Right cardiac atrium (tissue), 5 donors: ENCODE results near the gene ABCC1. TPM values are rescaled to one million over a fixed set of nuclear protein-coding genes. Genes with fewer than 3 reads are reported as not detected.

Experiments
- ATAC-seq, 2 donors: fragments of 200-7000 bp; cut with Tn5 transposase; one replicate each; pipeline versions ENCODE4 v1.8.0 to v1.9.1; 2020; ENCODE audit warnings: moderate library complexity in 2 of 2, mild to moderate bottlenecking in 1 of 2
- DNase-seq, 3 donors: peaks; one replicate each; pipeline ENCODE4 v3.0.0-alpha.2; 2020
- H3K27ac ChIP-seq: one replicate; pipeline ENCODE4 v1.5.1; 2013; ENCODE audit warnings: mild to moderate bottlenecking, low read length, control low read depth, moderate library complexity
- H3K27me3 ChIP-seq: one replicate; pipeline ENCODE4 v1.6.1; 2013; ENCODE audit not compliant: control insufficient read depth, insufficient read depth
- H3K4me1 ChIP-seq: one replicate; pipeline ENCODE4 v1.6.1; 2013; ENCODE audit warnings: low read length; ENCODE audit not compliant: control insufficient read depth, insufficient read depth
- H3K4me3 ChIP-seq: one replicate; pipeline ENCODE4 v1.5.1; 2013; ENCODE audit warnings: low read length, control low read depth
- H3K9me3 ChIP-seq: one replicate; pipeline ENCODE4 v1.6.1; 2013; ENCODE audit warnings: low read length; ENCODE audit not compliant: control insufficient read depth
- WGBS: extraction: QIAGEN DNeasy Blood & Tissue Kit; methylation state at CpG from one replicate; pipeline ENCODE4 v1.1.7; 2013; 5-methylcytosine and 5-hydroxymethylcytosine counted together
- intact Hi-C, 4 donors: fragments of 100-400 bp; cut with DNase I; formaldehyde crosslinking; loops; one replicate each; pipeline versions ENCODE4 v1.11.0 to v1.14.0; 2022 to 2023
- polyA plus RNA-seq: library from polyadenylated mRNA; stranded (reverse); fragments of 200-250 nt; gene quantifications from one replicate; pipeline ENCODE4 v1.2.3, GENCODE V29; 2013
- total RNA-seq, 4 donors: library from RNA; stranded (reverse); fragmentation: NEBNext Ultra II Directional; extraction: Animal tissue kit (Norgen Biotek cat#: 25700); gene quantifications; one replicate each; pipeline ENCODE4 v1.2.1, GENCODE V29; 2021
- donor health status: healthy with polysubstance abuse.
- donor health status: DM: no; HTN: yes; CAD: no.
- donor health status: DM: no; HTN: no; CAD: no.
- donor health status: DM: no; HTN: yes; CAD: no; lungs with severe emphysema.
- donor health status: DM: yes; HTN: yes; CAD: no.

Gene ABCC1
- total and polyA plus RNA-seq, 5 donors = 9.7 to 30.9 (median 24.4) TPM

DNA sequence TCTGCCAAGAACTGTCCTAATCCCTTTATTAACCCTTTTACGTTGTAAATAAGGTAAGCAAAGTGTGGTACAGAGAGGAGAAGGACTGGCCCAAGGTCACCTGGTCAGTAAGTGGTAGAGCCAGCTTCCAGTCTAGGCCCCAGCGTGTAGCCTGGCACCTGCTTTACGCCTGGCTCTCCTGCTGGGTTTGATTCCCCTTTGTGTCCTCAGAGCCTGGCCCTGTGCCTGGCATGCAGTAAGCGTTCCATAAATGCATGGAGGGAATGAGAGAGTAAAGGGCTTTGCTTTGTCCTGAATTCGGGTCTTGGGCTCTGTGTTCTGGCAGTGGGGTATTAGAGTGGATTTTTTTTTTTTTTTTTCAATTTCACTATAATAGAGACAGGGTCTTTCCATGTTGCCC is 62.7 kb downstream of the ABCC1 start:
- peaks cover 9% of the 10 kb centered on the region for H3K4me1 ChIP-seq
- intact Hi-C loops = loop anchor here in 1 of 4 donors (10.0 kb wide), 1 partner anchor 127 kb away; the partner anchor contains the start of gene CEP20
- no peak overlapping the region for H3K4me3 ChIP-seq
- WGBS = 97% methylated on average over 5 of the region's 5 CpGs
- no peak overlapping the region for H3K27ac ChIP-seq
- H3K27me3 ChIP-seq = no peaks in the 10 kb centered on the region
- ATAC-seq (no peak), DNase-seq (no peak)
- H3K9me3 ChIP-seq = no peaks in the 10 kb centered on the region

DNA sequence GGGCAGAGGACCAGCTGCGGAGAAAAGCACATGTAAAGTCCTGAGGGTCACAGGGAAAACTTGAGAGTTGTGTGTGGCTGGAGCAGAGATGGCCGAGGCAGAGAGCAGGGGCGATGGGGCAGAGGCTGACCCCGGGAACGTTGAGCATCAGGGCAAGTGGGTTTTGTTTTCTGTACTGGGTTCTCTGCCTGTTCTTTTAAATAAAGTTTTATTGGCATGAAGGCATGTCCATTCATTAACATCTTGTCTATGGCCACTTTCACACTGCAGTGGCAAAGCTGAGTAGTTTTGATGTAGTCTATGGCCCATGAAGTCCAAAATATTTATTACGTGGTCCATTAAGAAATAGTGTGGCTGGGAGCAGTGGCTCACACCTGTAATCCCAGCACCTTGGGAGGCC is 64.4 kb downstream of the ABCC1 start:
- H3K9me3 ChIP-seq = no peaks in the 10 kb centered on the region
- H3K4me3 ChIP-seq = no peak overlapping the region
- ATAC-seq = no peak
- H3K27me3 ChIP-seq = no peaks in the 10 kb centered on the region
- no peak for DNase-seq
- 84% methylated on average over 6 of the region's 6 CpGs for WGBS
- intact Hi-C loops = loop anchor here in 1 of 4 donors (10.0 kb wide), 1 partner anchor 129 kb away; the partner anchor contains the start of gene CEP20
- H3K27ac ChIP-seq = no peak overlapping the region
- peaks cover 9% of the 10 kb centered on the region for H3K4me1 ChIP-seq

DNA sequence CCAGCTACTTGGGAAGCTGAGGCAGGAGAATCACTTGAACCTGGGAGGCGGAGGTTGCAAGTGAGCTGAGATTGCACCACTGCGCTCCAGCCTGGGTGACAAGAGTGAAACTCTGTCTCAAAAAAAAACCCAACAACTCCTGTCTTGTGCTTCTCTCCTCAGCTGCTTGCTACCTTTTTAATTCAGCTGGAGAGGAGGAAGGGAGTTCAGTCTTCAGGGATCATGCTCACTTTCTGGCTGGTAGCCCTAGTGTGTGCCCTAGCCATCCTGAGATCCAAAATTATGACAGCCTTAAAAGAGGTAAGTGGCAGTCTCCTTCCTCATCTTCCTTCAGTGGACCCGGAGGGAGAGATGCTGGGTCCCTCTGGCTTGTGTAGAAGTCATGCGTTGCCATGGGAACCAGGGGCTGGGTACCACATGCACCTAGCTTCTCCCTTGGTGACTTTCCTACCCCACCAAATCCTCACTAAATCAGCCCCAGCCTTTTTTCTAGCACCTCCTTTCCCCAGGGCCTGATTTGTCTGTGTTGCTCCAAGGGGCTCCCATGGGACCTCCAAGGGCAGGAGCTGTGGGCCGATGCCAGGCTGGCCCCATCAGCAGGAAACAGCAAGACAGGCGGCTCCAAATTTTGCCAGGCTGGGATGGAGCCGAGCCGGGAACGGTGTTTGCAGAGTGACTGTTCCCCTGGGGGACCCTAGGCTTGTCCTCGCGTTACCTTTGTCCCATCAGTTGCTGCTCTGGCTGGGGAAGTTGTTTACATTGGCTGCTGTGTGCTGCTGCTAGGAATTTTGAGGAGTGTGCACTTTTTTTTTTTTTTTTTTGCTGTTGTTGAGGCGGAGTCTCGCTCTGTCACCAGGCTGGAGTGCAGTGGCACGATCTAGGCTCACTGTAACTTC is 65.2 kb downstream of the ABCC1 start:
- intact Hi-C loops = loop anchor here in 1 of 4 donors (10.0 kb wide), 1 partner anchor 130 kb away; the partner anchor contains the start of gene CEP20
- DNase-seq = peak; percentile 72 to 89 (median 89)
- Histone ChIP-seq H3K27me3 (no peaks in the 10 kb centered on the region), H3K9me3 (no peaks in the 10 kb centered on the region), H3K4me3 (no peak overlapping the region), H3K27ac (peak overlapping the region; percentile 15), H3K4me1 (peaks cover 9% of the 10 kb centered on the region)
- WGBS = 47% methylated on average over 14 of the region's 14 CpGs
- peak; percentile 88 to 90 for ATAC-seq

DNA sequence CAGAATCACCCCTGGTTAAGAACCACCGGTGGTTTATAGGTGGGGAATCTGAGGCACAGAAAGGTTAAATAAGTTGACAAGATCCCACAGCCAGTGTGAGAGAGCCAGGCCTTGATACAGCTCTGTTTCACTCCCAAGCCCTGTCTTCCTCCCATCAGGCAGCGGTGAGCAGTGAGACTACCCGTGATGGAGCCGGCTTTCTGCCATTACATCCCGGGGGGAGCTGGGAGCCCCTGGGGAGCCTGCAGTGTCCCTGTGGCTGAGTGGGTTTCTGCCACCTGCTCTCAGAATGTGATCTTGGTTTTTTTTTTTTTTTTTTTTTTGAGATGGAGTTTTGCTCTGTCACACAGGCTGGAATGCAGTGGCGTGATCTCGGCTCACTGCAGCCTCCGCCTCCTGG is 66.4 kb downstream of the ABCC1 start:
- WGBS = 93% methylated on average over 8 of the region's 8 CpGs
- H3K27ac ChIP-seq = no peak overlapping the region
- intact Hi-C loops = loop anchor here in 1 of 4 donors (10.0 kb wide), 1 partner anchor 131 kb away; the partner anchor contains the start of gene CEP20
- no peaks in the 10 kb centered on the region for H3K27me3 ChIP-seq
- H3K9me3 ChIP-seq = no peaks in the 10 kb centered on the region
- DNase-seq (no peak), ATAC-seq (no peak)
- no peak overlapping the region for H3K4me3 ChIP-seq
- H3K4me1 ChIP-seq = peaks cover 9% of the 10 kb centered on the region

DNA sequence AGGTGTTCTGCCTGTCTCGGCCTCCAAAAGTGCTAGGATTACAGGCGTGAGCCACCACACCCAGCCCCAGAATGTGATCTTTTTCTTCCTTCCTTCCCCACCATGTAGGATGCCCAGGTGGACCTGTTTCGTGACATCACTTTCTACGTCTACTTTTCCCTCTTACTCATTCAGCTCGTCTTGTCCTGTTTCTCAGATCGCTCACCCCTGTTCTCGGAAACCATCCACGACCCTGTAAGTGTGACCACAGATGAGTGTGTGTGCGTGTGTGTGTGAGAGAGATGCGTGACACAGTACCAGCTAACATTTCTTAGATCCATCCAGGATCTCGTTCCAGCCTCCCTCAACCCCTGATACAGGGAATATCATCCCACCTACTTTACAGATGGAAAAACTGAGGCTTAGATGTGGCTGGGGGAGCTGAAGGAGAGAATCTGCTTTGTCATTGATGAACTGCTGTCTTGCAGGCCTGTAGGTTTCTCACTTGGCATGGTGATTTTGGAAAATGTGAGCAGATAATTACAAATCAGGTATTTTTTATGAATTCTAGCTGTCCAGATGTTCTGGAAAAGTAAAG is 67.1 kb downstream of the ABCC1 start:
- no peak for ATAC-seq
- intact Hi-C loops = loop anchor here in 1 of 4 donors (10.0 kb wide), 1 partner anchor 132 kb away; the partner anchor contains the start of gene CEP20
- H3K4me3 ChIP-seq = no peak overlapping the region
- 96% methylated on average over 11 of the region's 11 CpGs for WGBS
- no peaks in the 10 kb centered on the region for H3K27me3 ChIP-seq
- H3K9me3 ChIP-seq = no peaks in the 10 kb centered on the region
- no peak overlapping the region for H3K27ac ChIP-seq
- DNase-seq = no peak
- peaks cover 10% of the 10 kb centered on the region for H3K4me1 ChIP-seq

DNA sequence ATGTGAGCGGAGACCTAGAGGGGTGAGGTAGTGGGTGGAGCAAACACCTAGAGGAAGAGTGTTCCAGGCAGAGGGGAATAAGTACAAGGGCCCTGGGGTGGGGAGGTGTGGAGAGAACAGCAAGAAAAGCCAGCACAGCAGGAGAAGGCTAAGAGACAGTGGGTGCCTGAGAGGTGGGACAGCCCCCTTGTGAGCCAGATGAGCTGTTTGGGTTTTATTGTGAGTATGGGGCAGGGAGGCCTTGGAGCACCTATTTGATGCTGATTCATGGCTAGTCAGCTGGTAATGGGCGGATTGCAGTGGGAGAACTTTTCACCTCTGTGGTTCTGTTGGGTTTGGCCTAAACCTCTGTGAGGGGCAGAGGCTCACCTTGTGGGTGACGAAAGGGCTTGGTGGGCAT is 68.4 kb downstream of the ABCC1 start:
- H3K4me3 ChIP-seq = no peak overlapping the region
- WGBS = 96% methylated on average over 3 of the region's 3 CpGs
- H3K27me3 ChIP-seq = no peaks in the 10 kb centered on the region
- H3K9me3 ChIP-seq = no peaks in the 10 kb centered on the region
- no peak overlapping the region for H3K27ac ChIP-seq
- DNase-seq (no peak), ATAC-seq (no peak)
- intact Hi-C loops = loop anchor here in 1 of 4 donors (10.0 kb wide), 1 partner anchor 133 kb away; the partner anchor contains the start of gene CEP20
- H3K4me1 ChIP-seq = peaks cover 19% of the 10 kb centered on the region

DNA sequence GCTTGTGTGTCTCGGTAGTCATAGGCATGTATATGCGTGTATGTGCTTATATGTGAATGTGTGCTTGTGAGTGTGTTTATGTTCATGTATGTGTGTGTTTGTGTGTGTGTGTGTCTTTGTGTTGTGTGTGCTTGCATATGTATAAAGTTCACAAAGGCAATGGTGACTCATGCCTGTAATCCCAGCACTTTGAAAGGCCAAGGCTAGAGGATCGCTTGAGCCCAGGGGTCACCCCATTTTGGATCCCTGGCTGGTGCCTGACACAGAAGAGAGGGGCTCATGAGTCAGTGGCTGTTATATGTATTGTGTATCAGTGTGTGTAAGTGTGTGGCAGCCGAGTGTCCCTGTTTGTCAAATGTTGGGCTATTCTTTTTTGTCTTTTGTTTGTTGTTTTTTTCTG is 69.3 kb downstream of the ABCC1 start:
- WGBS = 94% methylated on average over 4 of the region's 4 CpGs
- Histone ChIP-seq H3K4me3 (no peak overlapping the region), H3K9me3 (no peaks in the 10 kb centered on the region), H3K4me1 (peaks cover 20% of the 10 kb centered on the region), H3K27ac (no peak overlapping the region), H3K27me3 (no peaks in the 10 kb centered on the region)
- DNase-seq (no peak), ATAC-seq (no peak)
- intact Hi-C loops = loop anchor here in 1 of 4 donors (10.0 kb wide), 1 partner anchor 134 kb away; the partner anchor contains the start of gene CEP20

DNA sequence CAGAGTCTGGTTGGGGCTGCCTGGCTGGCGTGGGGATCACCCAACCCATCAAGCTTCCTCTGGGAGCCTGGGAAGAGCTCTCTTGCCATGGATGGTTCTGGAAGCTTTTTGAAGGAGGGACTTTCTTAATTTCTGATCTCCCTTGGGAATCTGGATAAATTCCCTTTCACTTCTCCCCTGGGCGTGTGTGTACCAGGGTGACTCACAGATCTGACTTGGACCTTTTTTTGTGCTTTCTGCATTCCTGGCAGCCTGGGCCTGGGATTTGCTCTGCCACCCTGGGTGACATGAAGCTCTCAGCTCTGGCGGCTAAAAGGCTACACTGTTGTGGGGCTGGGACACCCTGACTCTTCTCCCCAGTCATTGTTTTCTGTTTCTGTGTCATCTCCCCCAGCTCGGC is 70.1 kb downstream of the ABCC1 start:
- peaks cover 20% of the 10 kb centered on the region for H3K4me1 ChIP-seq
- no peak for ATAC-seq
- no peak for DNase-seq
- WGBS = 93% methylated on average over 4 of the region's 4 CpGs
- no peak overlapping the region for H3K4me3 ChIP-seq
- H3K9me3 ChIP-seq = no peaks in the 10 kb centered on the region
- intact Hi-C loops = loop anchor here in 1 of 4 donors (10.0 kb wide), 1 partner anchor 135 kb away; the partner anchor contains the start of gene CEP20
- H3K27me3 ChIP-seq = no peaks in the 10 kb centered on the region
- H3K27ac ChIP-seq = no peak overlapping the region

DNA sequence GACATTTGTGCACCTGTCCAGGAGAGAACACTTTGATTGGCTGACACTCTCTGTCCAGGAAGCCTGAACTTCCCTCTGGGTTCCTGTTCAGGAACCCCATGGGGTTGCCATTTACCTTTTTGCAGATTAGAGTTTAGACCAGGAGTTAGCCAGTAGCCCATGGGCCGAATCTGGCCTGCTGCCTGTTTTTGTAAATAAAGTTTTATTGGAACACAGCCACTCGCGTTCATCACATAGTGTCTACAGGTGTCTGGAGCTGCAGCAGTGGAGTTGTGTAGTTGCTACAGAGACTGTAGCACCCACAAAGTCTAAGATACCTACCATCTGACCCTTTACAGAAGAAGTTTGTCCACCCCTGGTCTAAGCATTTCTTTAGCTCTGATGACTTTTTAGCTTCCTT is 70.9 kb downstream of the ABCC1 start:
- Histone ChIP-seq H3K27ac (no peak overlapping the region), H3K27me3 (no peaks in the 10 kb centered on the region), H3K4me1 (peaks cover 16% of the 10 kb centered on the region), H3K9me3 (no peaks in the 10 kb centered on the region), H3K4me3 (no peak overlapping the region)
- no peak for DNase-seq
- WGBS = 96% methylated on average over 3 of the region's 3 CpGs
- no peak for ATAC-seq
- intact Hi-C loops = loop anchor here in 1 of 4 donors (10.0 kb wide), 1 partner anchor 135 kb away; the partner anchor contains the start of gene CEP20

DNA sequence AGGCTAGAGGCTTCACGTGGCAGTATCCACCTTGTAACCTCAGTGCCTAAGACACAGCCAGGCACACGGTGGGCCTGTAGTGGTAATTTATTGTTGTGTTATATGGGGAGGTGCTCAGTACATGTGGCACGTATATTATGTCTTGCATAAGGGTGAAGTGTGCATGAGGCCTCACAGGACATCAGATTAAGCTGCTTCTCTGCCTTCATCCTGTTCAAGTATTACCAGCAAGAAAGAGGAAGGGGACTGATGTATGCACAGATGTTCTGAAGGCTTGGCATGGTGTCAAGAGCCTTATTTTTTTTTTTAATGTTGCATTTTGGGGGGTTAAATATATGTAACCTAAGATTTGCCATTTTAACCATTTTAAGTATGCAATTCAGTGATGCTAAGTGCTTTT is 71.6 kb downstream of the ABCC1 start:
- H3K4me1 ChIP-seq = peaks cover 11% of the 10 kb centered on the region
- intact Hi-C loops = loop anchor here in 1 of 4 donors (10.0 kb wide), 1 partner anchor 136 kb away; the partner anchor contains the start of gene CEP20
- ATAC-seq = no peak

DNA sequence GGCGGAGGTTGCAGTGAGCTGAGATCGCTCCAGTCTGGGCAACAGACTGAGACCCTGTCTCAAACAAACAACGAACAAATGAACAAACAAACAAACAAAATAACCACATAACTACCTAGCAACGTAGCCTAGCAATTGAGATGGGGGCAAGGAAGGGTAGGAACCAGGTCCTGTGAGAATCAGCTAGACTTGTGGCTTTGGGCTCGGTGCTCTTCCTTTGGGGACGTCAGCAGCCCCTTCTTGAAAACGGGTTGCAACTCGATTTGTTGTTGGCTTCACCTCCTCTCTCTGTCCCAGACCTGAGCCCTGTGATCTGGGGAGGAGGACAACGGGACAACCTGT is 72.2 kb downstream of the ABCC1 start:
- ATAC-seq (no peak), DNase-seq (no peak)
- WGBS = 52% methylated on average over 9 of the region's 9 CpGs
- Histone ChIP-seq H3K4me1 (peaks cover 11% of the 10 kb centered on the region), H3K27me3 (no peaks in the 10 kb centered on the region), H3K27ac (peak overlapping the region; percentile 46), H3K9me3 (no peaks in the 10 kb centered on the region), H3K4me3 (no peak overlapping the region)
- intact Hi-C loops = loop anchor here in 1 of 4 donors (10.0 kb wide), 1 partner anchor 137 kb away; the partner anchor contains the start of gene CEP20

More for the DNA sequence above, 71.6 kb downstream of the ABCC1 start:
- H3K9me3 ChIP-seq = no peaks in the 10 kb centered on the region
- H3K4me3 ChIP-seq = no peak overlapping the region
- no peaks in the 10 kb centered on the region for H3K27me3 ChIP-seq
- WGBS = 81% methylated on average over 3 of the region's 3 CpGs
- H3K27ac ChIP-seq = no peak overlapping the region
- no peak for DNase-seq
